ACC112 (cell line): ENCODE results near the gene PSTPIP2.
"Not testable (repeated sequence)": the region's sequence is repeated elsewhere in the genome, so short reads cannot be mapped to it uniquely, and the experiment has no call there.

Experiments
- H2AFZ ChIP-seq: fragments of 200-600 bp; sonication (generic); one replicate; pipeline ENCODE4 v1.6.0; 2017; ENCODE audit warnings: antibody characterized with exemption, low read length; ENCODE audit not compliant: unreplicated experiment
- H3K27ac ChIP-seq: fragments of 200-600 bp; sonication (generic); 2 replicates; pipeline ENCODE4 v1.5.1; 2014; ENCODE audit warnings: low read depth, mild to moderate bottlenecking, antibody characterized with exemption, low read length, moderate library complexity
- H3K27me3 ChIP-seq: fragments of 200-600 bp; sonication (generic); 2 replicates; pipeline ENCODE4 v1.6.1; 2014; ENCODE audit warnings: mild to moderate bottlenecking, antibody characterized with exemption, low read length, moderate library complexity, mixed read lengths; ENCODE audit not compliant: insufficient read depth
- H3K36me3 ChIP-seq: fragments of 200-600 bp; sonication (generic); 2 replicates; pipeline ENCODE4 v1.6.1; 2016; ENCODE audit warnings: mild to moderate bottlenecking, antibody characterized with exemption, low read length, moderate library complexity, mixed read lengths; ENCODE audit not compliant: insufficient read depth
- H3K4me1 ChIP-seq: fragments of 200-600 bp; sonication (generic); one replicate; pipeline ENCODE4 v1.6.1; 2016; ENCODE audit warnings: low read length, mixed read lengths; ENCODE audit not compliant: insufficient read depth, unreplicated experiment, control insufficient read depth
- H3K4me3 ChIP-seq: fragments of 200-600 bp; sonication (generic); 2 replicates; pipeline ENCODE4 v1.5.1; 2014; ENCODE audit warnings: mild to moderate bottlenecking, low read depth, low read length
- H3K79me2 ChIP-seq: fragments of 200-600 bp; sonication (generic); one replicate; pipeline ENCODE4 v1.6.0; 2016; ENCODE audit warnings: low read length; ENCODE audit not compliant: control insufficient read depth, unreplicated experiment, insufficient read depth

Gene PSTPIP2

DNA sequence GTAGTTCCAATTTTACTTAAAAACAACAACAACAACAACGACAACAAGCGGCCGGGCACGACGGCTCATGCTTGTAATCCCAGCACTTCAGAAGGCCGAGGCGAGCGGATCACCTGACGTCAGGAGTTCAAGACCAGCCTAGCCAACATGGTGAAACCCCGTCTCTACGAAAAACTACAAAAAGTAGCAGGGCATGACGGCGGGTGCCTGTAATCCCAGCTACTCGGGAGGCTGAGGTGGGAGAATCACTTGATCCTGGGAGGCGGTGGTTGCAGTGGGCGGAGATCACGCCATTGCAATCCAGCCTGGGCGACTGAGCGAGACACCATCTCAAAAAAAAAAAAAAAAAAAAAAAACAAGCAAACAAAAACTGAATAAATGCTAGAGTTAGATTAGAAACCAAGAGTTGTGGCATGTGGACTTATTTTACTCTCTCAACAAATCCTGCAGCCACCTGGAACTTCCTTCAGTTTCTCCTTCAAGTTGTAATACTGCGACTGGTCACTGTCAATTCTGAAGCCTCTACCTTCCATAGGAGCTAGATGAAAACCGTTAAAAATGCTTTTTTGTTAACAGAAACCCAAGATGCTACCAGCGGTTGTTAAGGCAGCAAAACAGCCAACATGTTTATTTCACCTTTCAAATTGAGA is 24.7 kb upstream of the PSTPIP2 start:
- Histone ChIP-seq H3K4me3 (peak overlapping the region; percentile 97), H3K36me3 (peaks cover 10% of the 10 kb centered on the region), H3K27me3 (no peaks in the 10 kb centered on the region), H3K79me2 (peaks cover 59% of the 10 kb centered on the region), H3K4me1 (peaks cover 25% of the 10 kb centered on the region), H2AFZ (no peak overlapping the region), H3K27ac (peak overlapping the region; percentile 59; the same call in 1 of the 2 replicates)

DNA sequence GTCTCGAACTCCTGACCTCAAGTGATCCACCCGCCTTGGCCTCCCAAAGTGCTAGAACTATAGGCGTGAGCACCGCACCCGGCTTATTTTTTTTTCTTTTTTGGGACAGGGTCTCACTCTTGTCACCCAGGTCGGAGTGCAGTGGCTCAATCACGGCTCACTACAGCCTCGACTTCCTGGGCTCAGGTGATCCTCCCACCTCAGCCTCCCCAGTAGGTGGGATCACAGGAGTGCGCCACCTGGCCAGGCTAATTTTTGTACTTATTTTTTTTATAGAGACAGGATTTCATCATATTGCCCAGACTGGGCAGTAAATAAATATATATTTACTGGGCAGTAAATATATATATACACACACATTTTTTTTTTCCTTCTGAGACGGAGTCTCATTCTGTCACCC is 23.5 kb upstream of the PSTPIP2 start:
- H2AFZ ChIP-seq, result no peak overlapping the region
- H3K4me1 ChIP-seq, result peaks cover 25% of the 10 kb centered on the region
- no peaks in the 10 kb centered on the region for H3K27me3 ChIP-seq
- peaks cover 22% of the 10 kb centered on the region for H3K36me3 ChIP-seq
- no peak overlapping the region for H3K27ac ChIP-seq
- peaks cover 70% of the 10 kb centered on the region for H3K79me2 ChIP-seq
- H3K4me3 ChIP-seq, result no peak overlapping the region

DNA sequence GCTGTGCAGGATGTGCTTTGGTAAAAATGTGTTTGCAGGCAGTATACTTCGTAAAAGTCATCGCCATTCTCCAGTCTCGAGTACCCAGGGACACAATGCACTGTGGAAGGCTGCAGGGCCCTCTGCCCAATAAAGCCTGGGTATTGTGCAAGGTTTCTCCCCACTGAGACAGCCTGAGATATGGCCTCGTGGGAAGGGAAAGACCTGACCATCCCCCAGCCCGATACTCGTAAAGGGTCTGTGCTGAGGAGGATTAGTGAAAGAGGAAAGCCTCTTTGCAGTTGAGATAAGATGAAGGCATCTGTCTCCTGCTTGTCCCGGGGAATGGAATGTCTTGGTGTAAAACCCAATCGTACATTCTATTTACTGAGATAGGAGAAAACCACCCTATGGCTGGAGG is 16.4 kb upstream of the PSTPIP2 start:
- H3K27me3 ChIP-seq, H3K4me3 ChIP-seq, H2AFZ ChIP-seq, H3K27ac ChIP-seq, H3K4me1 ChIP-seq: not testable (repeated sequence)
- peaks cover 63% of the 10 kb centered on the region for H3K36me3 ChIP-seq
- H3K79me2 ChIP-seq, result peaks cover 35% of the 10 kb centered on the region

DNA sequence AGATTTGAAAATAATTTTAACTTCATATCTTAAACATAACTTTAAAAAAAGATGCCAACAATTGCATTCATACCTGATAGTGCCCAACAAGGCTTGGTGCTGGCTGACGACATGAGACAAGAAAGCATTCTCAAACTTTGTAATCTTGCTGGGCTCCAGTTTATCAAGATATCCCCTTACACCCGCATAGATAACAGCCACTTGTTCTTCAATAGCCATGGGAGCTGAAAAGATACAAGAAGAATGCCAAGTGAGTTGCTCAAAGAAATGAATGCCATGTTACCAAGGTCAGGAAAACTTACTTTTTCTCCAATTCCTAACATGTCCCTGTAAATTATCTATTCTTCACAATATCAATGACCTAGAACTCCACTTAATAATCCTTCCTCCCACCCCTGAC is 12.4 kb upstream of the PSTPIP2 start:
- Histone ChIP-seq H3K4me1 (no peaks in the 10 kb centered on the region), H3K4me3 (no peak overlapping the region), H3K36me3 (peaks cover 47% of the 10 kb centered on the region), H3K27ac (no peak overlapping the region), H3K27me3 (no peaks in the 10 kb centered on the region), H2AFZ (no peak overlapping the region), H3K79me2 (no peaks in the 10 kb centered on the region)

DNA sequence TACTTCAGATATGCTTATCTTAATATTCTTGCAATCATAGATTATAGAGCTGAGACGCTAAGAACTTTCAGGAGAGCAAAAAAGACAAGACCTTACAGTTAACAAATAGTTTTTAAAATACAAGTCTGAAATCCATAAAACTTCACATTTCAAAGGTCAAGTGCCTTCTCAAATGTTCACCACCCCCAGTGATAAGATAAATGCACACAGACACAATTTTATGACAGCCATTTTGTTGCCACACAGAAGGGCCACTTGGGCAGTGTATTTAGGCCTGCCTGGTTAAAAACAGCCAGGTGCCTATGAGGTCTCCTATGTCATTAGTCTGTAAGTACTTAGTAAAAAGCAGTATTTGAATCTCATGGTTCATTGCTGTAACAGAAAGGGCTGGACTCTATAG is 8.1 kb upstream of the PSTPIP2 start:
- H3K27me3 ChIP-seq, result no peaks in the 10 kb centered on the region
- H3K36me3 ChIP-seq, result peaks cover 26% of the 10 kb centered on the region
- H3K4me1 ChIP-seq, result no peaks in the 10 kb centered on the region

DNA sequence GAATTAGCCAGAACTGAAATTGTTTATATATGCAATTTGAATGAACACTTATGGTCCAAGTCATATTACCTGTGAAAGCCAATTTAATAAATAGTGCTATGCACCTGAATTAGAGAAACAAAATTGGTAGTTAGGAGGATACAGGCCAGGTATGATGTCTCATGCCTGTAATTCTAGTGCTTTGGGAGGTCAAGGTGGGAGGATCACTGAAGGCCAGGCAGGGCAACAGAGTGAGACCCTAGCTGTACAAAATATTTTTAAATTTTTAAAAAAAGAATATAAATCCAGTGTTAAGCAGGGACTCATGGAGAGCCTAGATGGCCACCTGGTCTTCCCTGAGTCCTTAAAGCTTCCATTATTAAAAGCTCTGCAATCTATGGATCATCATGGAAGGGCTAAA is 7.3 kb upstream of the PSTPIP2 start:
- H3K27ac ChIP-seq, result no peak overlapping the region
- H3K4me3 ChIP-seq, result no peak overlapping the region
- no peaks in the 10 kb centered on the region for H3K79me2 ChIP-seq
- H2AFZ ChIP-seq, result no peak overlapping the region
- peaks cover 19% of the 10 kb centered on the region for H3K36me3 ChIP-seq
- H3K27me3 ChIP-seq, result no peaks in the 10 kb centered on the region
- no peaks in the 10 kb centered on the region for H3K4me1 ChIP-seq

More for the DNA sequence above, 8.1 kb upstream of the PSTPIP2 start:
- H3K4me3 ChIP-seq, result no peak overlapping the region
- no peaks in the 10 kb centered on the region for H3K79me2 ChIP-seq
- no peak overlapping the region for H2AFZ ChIP-seq
- no peak overlapping the region for H3K27ac ChIP-seq

DNA sequence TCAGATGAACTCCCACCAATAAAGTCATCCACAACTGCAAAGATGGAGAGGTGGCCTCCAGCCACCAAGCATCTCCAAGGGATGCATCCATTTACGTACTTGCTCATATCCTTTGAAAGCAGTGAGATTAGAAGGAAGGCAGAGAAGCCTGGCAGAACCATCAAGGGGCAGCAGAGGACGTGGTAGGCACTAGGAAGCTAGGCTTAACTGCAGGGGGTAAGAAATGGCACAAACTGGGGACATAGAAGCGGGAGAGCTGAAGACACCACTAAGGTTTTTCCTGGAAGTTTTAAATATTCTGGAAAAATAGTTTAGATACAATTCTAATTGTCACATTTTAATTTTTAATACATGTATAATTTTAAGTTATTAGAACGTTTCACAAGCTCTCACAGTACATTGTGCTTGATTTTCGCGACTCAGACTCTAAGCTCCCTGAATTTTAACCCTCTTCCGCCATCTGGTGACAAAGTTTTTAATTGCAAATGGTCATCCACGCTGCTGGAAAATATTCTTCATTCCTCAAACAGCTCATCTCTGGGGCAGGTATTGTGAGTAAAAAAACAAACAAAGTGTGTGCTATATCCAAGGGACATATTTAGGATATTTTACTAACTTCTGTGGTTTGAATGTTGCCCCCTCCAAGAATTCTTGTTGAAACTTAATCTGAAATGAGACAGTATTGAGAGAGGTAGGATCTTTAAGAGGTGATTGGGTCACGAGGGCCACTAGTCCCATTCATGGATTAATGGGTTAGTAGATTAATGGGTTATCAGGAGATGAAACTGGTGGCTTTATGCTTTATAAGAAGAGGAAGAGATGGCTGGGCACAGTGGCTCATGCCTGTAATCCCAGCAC is 1.6 kb upstream of the PSTPIP2 start:
- Histone ChIP-seq H3K27me3 (no peaks in the 10 kb centered on the region), H2AFZ (no peak overlapping the region), H3K4me1 (peaks cover 4% of the 10 kb centered on the region), H3K79me2 (no peaks in the 10 kb centered on the region), H3K36me3 (no peaks in the 10 kb centered on the region), H3K27ac (no peak overlapping the region), H3K4me3 (no peak overlapping the region)

DNA sequence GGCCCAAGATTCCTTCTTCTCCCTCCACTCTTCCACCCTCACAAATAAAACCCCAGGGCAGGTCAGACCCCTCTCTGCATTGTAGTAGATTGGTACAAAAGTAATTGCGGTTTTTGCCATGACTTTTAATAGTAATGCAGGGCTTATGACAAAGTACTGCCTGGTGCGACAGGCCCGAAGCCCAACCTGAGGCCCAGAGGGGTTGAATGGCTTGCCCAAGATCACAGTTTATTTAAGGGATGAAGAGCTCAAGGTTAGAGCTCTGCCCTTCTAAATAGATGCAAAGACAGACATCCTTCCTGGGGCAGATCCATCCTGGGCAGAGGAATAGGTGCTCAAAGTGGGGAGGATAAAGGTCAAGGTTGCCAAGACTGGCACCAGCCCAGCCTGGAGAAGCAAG is 899 bp upstream of the PSTPIP2 start:
- Histone ChIP-seq H3K27ac (no peak overlapping the region), H3K27me3 (no peaks in the 10 kb centered on the region), H3K4me1 (peaks cover 4% of the 10 kb centered on the region), H3K79me2 (no peaks in the 10 kb centered on the region), H3K4me3 (no peak overlapping the region), H3K36me3 (no peaks in the 10 kb centered on the region), H2AFZ (no peak overlapping the region)

DNA sequence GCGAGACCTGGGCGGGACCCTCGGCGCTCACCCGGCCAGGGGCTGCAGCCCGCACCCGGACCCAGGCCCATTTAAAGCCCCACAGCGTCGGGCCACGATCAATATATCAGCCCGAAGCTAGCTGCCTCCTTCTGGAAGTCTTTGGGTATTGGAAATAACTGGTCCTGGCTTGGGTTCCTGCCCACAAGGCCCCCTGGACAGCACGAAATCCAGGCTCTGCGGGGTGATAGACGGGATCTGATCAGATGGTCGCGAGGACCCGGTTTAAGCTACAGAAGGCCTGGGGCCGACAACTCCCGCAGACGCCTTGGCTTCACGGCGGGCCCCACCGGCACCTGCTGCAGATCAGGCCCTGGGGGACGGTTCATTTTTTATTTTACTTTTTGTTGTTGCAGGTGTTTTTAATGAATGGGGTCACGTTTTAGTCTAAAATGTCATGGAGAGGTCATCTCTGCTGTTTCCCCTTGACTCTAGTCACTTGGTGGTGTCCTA is 362 bp upstream of the PSTPIP2 start:
- Histone ChIP-seq H2AFZ (no peak overlapping the region), H3K79me2 (no peaks in the 10 kb centered on the region), H3K27me3 (no peaks in the 10 kb centered on the region), H3K36me3 (no peaks in the 10 kb centered on the region), H3K4me1 (peaks cover 4% of the 10 kb centered on the region), H3K27ac (no peak overlapping the region), H3K4me3 (peak overlapping the region; percentile 95)

DNA sequence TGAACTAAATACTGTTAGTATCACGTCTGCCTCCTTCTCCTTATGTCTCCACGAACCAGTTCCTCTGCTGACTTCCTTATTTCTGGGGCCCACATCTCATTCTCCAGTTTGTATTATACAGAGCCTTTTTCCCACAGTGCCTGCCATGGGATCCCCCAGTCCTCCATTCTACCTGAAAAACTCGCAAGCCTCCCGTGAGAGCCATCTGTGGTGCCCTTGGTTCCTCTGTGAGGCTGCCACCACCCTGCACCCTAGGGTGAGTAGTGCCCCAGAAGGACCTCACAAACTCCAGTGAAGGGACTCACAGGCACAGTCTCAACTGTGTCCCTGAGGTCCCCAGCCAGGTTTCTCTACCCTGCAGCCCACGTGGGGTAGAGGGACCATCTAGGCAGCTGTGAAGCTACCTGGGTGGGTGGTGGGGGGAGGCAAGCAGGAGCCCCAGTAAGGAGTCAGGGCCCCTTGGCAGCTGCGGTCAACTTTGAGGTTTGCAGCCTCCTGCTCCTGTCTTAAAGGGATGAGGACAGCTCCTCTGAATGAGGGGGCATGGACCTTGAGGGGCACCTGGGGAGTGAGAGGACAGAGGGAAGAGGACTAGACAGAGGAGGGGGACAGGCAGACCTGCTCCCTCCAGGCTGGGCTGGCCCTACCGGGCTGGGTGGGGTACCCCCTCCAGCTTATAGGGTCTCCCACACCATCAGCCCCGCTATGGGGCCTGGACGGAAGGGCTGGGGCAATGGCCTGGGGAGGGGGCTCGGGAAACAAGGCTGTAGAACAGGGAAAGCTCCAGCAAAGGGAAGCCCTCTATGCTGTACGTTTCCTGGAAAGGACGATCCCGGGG is 1.0 kb downstream of the PSTPIP2 start:
- H3K4me3 ChIP-seq, result peak overlapping the region; percentile 95
- H3K79me2 ChIP-seq, result no peaks in the 10 kb centered on the region
- peak overlapping the region; percentile 91 for H2AFZ ChIP-seq
- no peak overlapping the region for H3K27ac ChIP-seq
- no peaks in the 10 kb centered on the region for H3K36me3 ChIP-seq
- no peaks in the 10 kb centered on the region for H3K27me3 ChIP-seq
- peaks cover 4% of the 10 kb centered on the region for H3K4me1 ChIP-seq
